Left cardiac atrium (tissue), 4 donors: Measurements from ENCODE around the gene DHRS2. TPM values are rescaled to one million over a fixed set of nuclear protein-coding genes. Genes with fewer than 3 reads are reported as not detected.

Experiments used
- ATAC-seq, 2 donors: fragments of 200-7000 bp; cut with Tn5 transposase; one replicate each; pipeline ENCODE4 v1.9.1; 2020; ENCODE audit warnings: mild to moderate bottlenecking in 2 of 2, moderate library complexity in 2 of 2
- DNase-seq: peaks from one replicate; pipeline ENCODE4 v3.0.0-alpha.2; 2020
- intact Hi-C, 2 donors: fragments of 100-400 bp; cut with DNase I; formaldehyde crosslinking; loops; one replicate each; pipeline versions ENCODE4 v1.14.1 to v1.15.1; 2022 to 2023
- total RNA-seq, 2 donors: library from RNA; stranded (reverse); fragmentation: NEBNext Ultra II Directional; extraction: Animal tissue kit (Norgen Biotek cat#: 25700); gene quantifications; one replicate each; pipeline ENCODE4 v1.2.1, GENCODE V29; 2021
- donor health status: DM: no; HTN: yes; CAD: no.
- donor health status: DM: no; HTN: yes; CAD: no; lungs with severe emphysema.
- donor health status: DM: yes; HTN: yes; CAD: no.
- donor health status: Dilated cardiomyopathy.

The DHRS2 gene
- total RNA-seq, 2 donors from 2014 or later = not detected

- no peak for DNase-seq
- intact Hi-C loops = no loop called here
- no peak for ATAC-seq
These were observed 25.9 kb upstream of the DHRS2 start for GRCh38 chr14:23610090-23610814.

- intact Hi-C loops = no loop called here
- DNase-seq (no peak), ATAC-seq (no peak)
These were observed 25.3 kb upstream of the DHRS2 start for GRCh38 chr14:23610815-23611289.

- no peak for ATAC-seq
- intact Hi-C loops = no loop called here
- no peak for DNase-seq
These were observed 23.8 kb upstream of the DHRS2 start for GRCh38 chr14:23612354-23612732.

GRCh38 chr14:23612802-23613201, 23.4 kb upstream of the DHRS2 start:
- DNase-seq (no peak), ATAC-seq (no peak)
- intact Hi-C loops = no loop called here

- DNase-seq (no peak), ATAC-seq (no peak)
- intact Hi-C loops = no loop called here
These were observed 22.7 kb upstream of the DHRS2 start for GRCh38 chr14:23613242-23614070.

- ATAC-seq (no peak), DNase-seq (no peak)
- intact Hi-C loops = no loop called here
These were observed 21.8 kb upstream of the DHRS2 start for GRCh38 chr14:23614395-23614828.

- ATAC-seq = no peak
- intact Hi-C loops = no loop called here
- no peak for DNase-seq
These were observed 20.3 kb upstream of the DHRS2 start for GRCh38 chr14:23615856-23616255.

- intact Hi-C loops = no loop called here
- DNase-seq = no peak
- no peak for ATAC-seq
These were observed 18.6 kb upstream of the DHRS2 start for GRCh38 chr14:23617539-23617938.

- DNase-seq = no peak
- intact Hi-C loops = no loop called here
- ATAC-seq = no peak
These were observed 17.7 kb upstream of the DHRS2 start for GRCh38 chr14:23618415-23618988.

GRCh38 chr14:23620177-23620702, 15.9 kb upstream of the DHRS2 start:
- intact Hi-C loops = no loop called here
- ATAC-seq (no peak), DNase-seq (no peak)

GRCh38 chr14:23621204-23621931, 14.8 kb upstream of the DHRS2 start:
- DNase-seq (no peak), ATAC-seq (no peak)
- intact Hi-C loops = no loop called here

GRCh38 chr14:23621932-23622730, 14.0 kb upstream of the DHRS2 start:
- DNase-seq = no peak
- ATAC-seq = no peak
- intact Hi-C loops = no loop called here

GRCh38 chr14:23622990-23623389, 13.2 kb upstream of the DHRS2 start:
- ATAC-seq = no peak
- no peak for DNase-seq
- intact Hi-C loops = no loop called here

GRCh38 chr14:23623962-23624361, 12.2 kb upstream of the DHRS2 start:
- ATAC-seq = no peak
- intact Hi-C loops = no loop called here

GRCh38 chr14:23624830-23625404, 11.2 kb upstream of the DHRS2 start:
- DNase-seq = no peak
- no peak for ATAC-seq
- intact Hi-C loops = no loop called here

More at GRCh38 chr14:23623962-23624361, 12.2 kb upstream of the DHRS2 start:
- DNase-seq = no peak

GRCh38 chr14:23626946-23627345, 9.2 kb upstream of the DHRS2 start:
- intact Hi-C loops = no loop called here
- no peak for ATAC-seq
- no peak for DNase-seq

- intact Hi-C loops = no loop called here
- ATAC-seq = no peak
- DNase-seq = no peak
These were observed 8.2 kb upstream of the DHRS2 start for GRCh38 chr14:23627961-23628360.

- DNase-seq = no peak
- no peak for ATAC-seq
- intact Hi-C loops = no loop called here
These were observed 7.0 kb upstream of the DHRS2 start for GRCh38 chr14:23629204-23629603.
